HepG2 (cell line): ENCODE measurements around the gene HS3ST2. TPM values are rescaled to one million over a fixed set of nuclear protein-coding genes. Genes with fewer than 3 reads are reported as not detected.

Experiments used
- ASH2L ChIP-seq: fragments of 300-600, 200-600 bp; sonication (generic); IDR thresholded peaks from 2 replicates; pipeline ENCODE4 v1.7.0; 2017; ENCODE audit warnings: low read depth, mild to moderate bottlenecking, moderate library complexity, mixed read lengths, low read length; ENCODE audit not compliant: insufficient read length
- ATRX ChIP-seq: sonication (generic); formaldehyde crosslinking; IDR thresholded peaks from 2 replicates; pipeline ENCODE4 v1.4.0; 2020; ENCODE audit warnings: missing genetic modification reagents, borderline replicate concordance
- CENPBD1 ChIP-seq: sonication (generic); formaldehyde crosslinking; IDR thresholded peaks from 2 replicates; pipeline ENCODE4 v1.8.0; 2022; ENCODE audit warnings: missing genetic modification reagents, low read depth, mild to moderate bottlenecking, borderline replicate concordance
- ETV5 ChIP-seq: IDR thresholded peaks from 2 replicates; pipeline ENCODE4 v1.6.1; 2018; ENCODE audit warnings: missing biosample characterization, missing genetic modification reagents, inconsistent platforms, borderline replicate concordance
- MAF1 ChIP-seq: sonication (generic); formaldehyde crosslinking; IDR thresholded peaks from 2 replicates; pipeline ENCODE4 v1.5.0; 2020; ENCODE audit warnings: missing genetic modification reagents, borderline replicate concordance
- RELA ChIP-seq: sonication (generic); formaldehyde crosslinking; IDR thresholded peaks from 2 replicates; pipeline ENCODE4 v1.4.0; 2020; ENCODE audit warnings: missing genetic modification reagents
- SKI ChIP-seq: fragments of 450-650 bp; IDR thresholded peaks from one replicate; pipeline ENCODE4 v1.6.1; 2018; ENCODE audit warnings: mild to moderate bottlenecking; ENCODE audit not compliant: partially characterized antibody
- SRSF9 ChIP-seq: fragments of 200-400 bp; formaldehyde crosslinking; IDR thresholded peaks from 2 replicates; pipeline ENCODE4 v1.6.1; 2018; ENCODE audit warnings: borderline replicate concordance, mild to moderate bottlenecking, low read depth, low read length; ENCODE audit not compliant: insufficient read depth, poor library complexity, severe bottlenecking
- TGIF2 ChIP-seq: IDR thresholded peaks from 2 replicates; pipeline ENCODE4 v1.6.1; 2016; ENCODE audit warnings: control low read depth, missing compliant biosample characterization
- XRCC5 ChIP-seq: fragments of 200-400 bp; formaldehyde crosslinking; optimal IDR thresholded peaks from 2 replicates; pipeline ENCODE3; 2017; ENCODE audit warnings: mild to moderate bottlenecking, low read length
- ZNF382 ChIP-seq: sonication (generic); formaldehyde crosslinking; IDR thresholded peaks from 2 replicates; pipeline ENCODE4 v1.5.0; 2020; ENCODE audit warnings: missing genetic modification reagents, mild to moderate bottlenecking, borderline replicate concordance
- ZNF570 ChIP-seq: sonication (generic); formaldehyde crosslinking; IDR thresholded peaks from 2 replicates; pipeline ENCODE4 v1.4.0; 2020; ENCODE audit warnings: mild to moderate bottlenecking, missing genetic modification reagents, borderline replicate concordance
- ZNF576 ChIP-seq: sonication (generic); formaldehyde crosslinking; IDR thresholded peaks from 2 replicates; pipeline ENCODE4 v1.4.0; 2020; ENCODE audit warnings: mild to moderate bottlenecking, missing genetic modification reagents
- ZNF614 ChIP-seq: IDR thresholded peaks from 2 replicates; pipeline ENCODE4 v1.6.1; 2018; ENCODE audit warnings: missing biosample characterization, missing genetic modification reagents, inconsistent platforms, borderline replicate concordance
- ZSCAN31 ChIP-seq: sonication (generic); formaldehyde crosslinking; IDR thresholded peaks from 2 replicates; pipeline ENCODE4 v1.5.0; 2020; ENCODE audit warnings: low read depth, mild to moderate bottlenecking, missing genetic modification reagents
- polyA plus RNA-seq, 8 experiments: library from polyadenylated mRNA; depleted of rRNA in 3 of 8; stranded (reverse) in 7 of 8; unstranded in 1 of 8; fragments of >200 nt; fragmentation: Illumina TruSeq in 4 of 8; extraction: Trizol in 4 of 8; gene quantifications; 2 replicates each; pipeline versions ENCODE4 v1.2.1 to v1.2.3, GENCODE V29; 2011 to 2016; ENCODE audit warnings: low read depth in 4 of 8, missing spikeins in 1 of 8, mixed read lengths in 1 of 8; ENCODE audit not compliant: insufficient read depth in 1 of 8
- total RNA-seq, 5 experiments: library from RNA; depleted of rRNA; stranded (reverse); fragments of >200 nt; fragmentation: Illumina TruSeq; extraction: Trizol; gene quantifications; 2 replicates each; pipeline ENCODE4 v1.2.3, GENCODE V29; 2016; ENCODE audit warnings: low read depth in 1 of 5
- TF ChIP-seq, protein P1 (sequence below): sonication (generic); formaldehyde crosslinking; IDR thresholded peaks from 2 replicates; pipeline ENCODE4 v1.9.0; 2021; ENCODE audit warnings: missing genetic modification reagents, borderline replicate concordance
- TF ChIP-seq, protein P2 (sequence below): sonication (generic); formaldehyde crosslinking; IDR thresholded peaks from 2 replicates; pipeline ENCODE4 v1.8.1; 2023; ENCODE audit warnings: mild to moderate bottlenecking, missing genetic modification reagents
- TF ChIP-seq, protein P3 (sequence below): sonication (generic); formaldehyde crosslinking; IDR thresholded peaks from 2 replicates; pipeline ENCODE4 v1.4.0; 2020; ENCODE audit warnings: missing genetic modification reagents
- TF ChIP-seq, protein P4 (sequence below): sonication (generic); formaldehyde crosslinking; IDR thresholded peaks from 2 replicates; pipeline ENCODE4 v1.4.0; 2020; ENCODE audit warnings: mild to moderate bottlenecking, missing genetic modification reagents

Gene HS3ST2
- total and polyA plus RNA-seq, 2 of the 13 experiments (the other 11 are each of a cell fraction or from before 2014, with no cell fraction given): not detected

GRCh38 chr16:22813223-22813947 is 577 bp upstream of the HS3ST2 start (continued):
- TF ChIP-seq, protein P1, sequence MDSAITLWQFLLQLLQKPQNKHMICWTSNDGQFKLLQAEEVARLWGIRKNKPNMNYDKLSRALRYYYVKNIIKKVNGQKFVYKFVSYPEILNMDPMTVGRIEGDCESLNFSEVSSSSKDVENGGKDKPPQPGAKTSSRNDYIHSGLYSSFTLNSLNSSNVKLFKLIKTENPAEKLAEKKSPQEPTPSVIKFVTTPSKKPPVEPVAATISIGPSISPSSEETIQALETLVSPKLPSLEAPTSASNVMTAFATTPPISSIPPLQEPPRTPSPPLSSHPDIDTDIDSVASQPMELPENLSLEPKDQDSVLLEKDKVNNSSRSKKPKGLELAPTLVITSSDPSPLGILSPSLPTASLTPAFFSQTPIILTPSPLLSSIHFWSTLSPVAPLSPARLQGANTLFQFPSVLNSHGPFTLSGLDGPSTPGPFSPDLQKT (CRISPR knock-in tag): no peak; the same call in 1 of the 2 replicates
- no peak for TF ChIP-seq ZNF570 (CRISPR knock-in tag)
- no peak for TF ChIP-seq ATRX
- TF ChIP-seq ZNF382: no peak
- no peak for TF ChIP-seq ASH2L
- no peak for TF ChIP-seq CENPBD1 (CRISPR knock-in tag)
- no peak for TF ChIP-seq ZNF576 (CRISPR knock-in tag)
- peak; percentile 36; the same call in 1 of the 2 replicates for TF ChIP-seq ZNF614
- TF ChIP-seq XRCC5: peak; percentile 94
- no peak for TF ChIP-seq SRSF9
- TF ChIP-seq SKI: no peak
- TF ChIP-seq ZSCAN31 (CRISPR knock-in tag): peak; percentile 77
- TF ChIP-seq ETV5: peak; percentile 44; the same call in 1 of the 2 replicates
- TF ChIP-seq, protein P2, sequence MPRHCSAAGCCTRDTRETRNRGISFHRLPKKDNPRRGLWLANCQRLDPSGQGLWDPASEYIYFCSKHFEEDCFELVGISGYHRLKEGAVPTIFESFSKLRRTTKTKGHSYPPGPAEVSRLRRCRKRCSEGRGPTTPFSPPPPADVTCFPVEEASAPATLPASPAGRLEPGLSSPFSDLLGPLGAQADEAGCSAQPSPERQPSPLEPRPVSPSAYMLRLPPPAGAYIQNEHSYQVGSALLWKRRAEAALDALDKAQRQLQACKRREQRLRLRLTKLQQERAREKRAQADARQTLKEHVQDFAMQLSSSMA (CRISPR knock-in tag): no peak
- no peak for TF ChIP-seq RELA
- peak; percentile 57; the same call in 1 of the 2 replicates for TF ChIP-seq MAF1 (CRISPR knock-in tag)
- TF ChIP-seq TGIF2 (CRISPR knock-in tag): peak; percentile 93
- TF ChIP-seq, protein P3, sequence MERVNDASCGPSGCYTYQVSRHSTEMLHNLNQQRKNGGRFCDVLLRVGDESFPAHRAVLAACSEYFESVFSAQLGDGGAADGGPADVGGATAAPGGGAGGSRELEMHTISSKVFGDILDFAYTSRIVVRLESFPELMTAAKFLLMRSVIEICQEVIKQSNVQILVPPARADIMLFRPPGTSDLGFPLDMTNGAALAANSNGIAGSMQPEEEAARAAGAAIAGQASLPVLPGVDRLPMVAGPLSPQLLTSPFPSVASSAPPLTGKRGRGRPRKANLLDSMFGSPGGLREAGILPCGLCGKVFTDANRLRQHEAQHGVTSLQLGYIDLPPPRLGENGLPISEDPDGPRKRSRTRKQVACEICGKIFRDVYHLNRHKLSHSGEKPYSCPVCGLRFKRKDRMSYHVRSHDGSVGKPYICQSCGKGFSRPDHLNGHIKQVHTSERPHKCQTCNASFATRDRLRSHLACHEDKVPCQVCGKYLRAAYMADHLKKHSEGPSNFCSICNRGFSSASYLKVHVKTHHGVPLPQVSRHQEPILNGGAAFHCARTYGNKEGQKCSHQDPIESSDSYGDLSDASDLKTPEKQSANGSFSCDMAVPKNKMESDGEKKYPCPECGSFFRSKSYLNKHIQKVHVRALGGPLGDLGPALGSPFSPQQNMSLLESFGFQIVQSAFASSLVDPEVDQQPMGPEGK: peak; percentile 64
- TF ChIP-seq, protein P4, sequence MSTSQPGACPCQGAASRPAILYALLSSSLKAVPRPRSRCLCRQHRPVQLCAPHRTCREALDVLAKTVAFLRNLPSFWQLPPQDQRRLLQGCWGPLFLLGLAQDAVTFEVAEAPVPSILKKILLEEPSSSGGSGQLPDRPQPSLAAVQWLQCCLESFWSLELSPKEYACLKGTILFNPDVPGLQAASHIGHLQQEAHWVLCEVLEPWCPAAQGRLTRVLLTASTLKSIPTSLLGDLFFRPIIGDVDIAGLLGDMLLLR (CRISPR knock-in tag): peak; percentile 90
